AG04450 (cell line): ENCODE results near the gene KRTAP1-5. TPM values are rescaled to one million over a fixed set of nuclear protein-coding genes. Genes with fewer than 3 reads are reported as not detected.

Experiments used
- CTCF ChIA-PET: fragments of 300-600, 350-600 bp; formaldehyde crosslinking; extraction: SDS; loops from one replicate; lab custom pipeline; 2022; ENCODE audit warnings: antibody characterized with exemption, inconsistent platforms; lab: Charles Lee
- POLR2A ChIA-PET: fragments of 350-600 bp; formaldehyde crosslinking; extraction: SDS; loops from one replicate; lab custom pipeline; 2021; ENCODE audit warnings: antibody characterized with exemption, inconsistent platforms; lab: Yijun Ruan, JAX
- DNase-seq: peaks from one replicate; pipeline ENCODE4 v3.0.0-alpha.2; 2011; ENCODE audit warnings: low read depth, low spot score
- H3K27ac ChIP-seq: one replicate; pipeline ENCODE4 v1.5.1; 2012; ENCODE audit warnings: low read depth, low read length, control low read depth
- H3K27me3 ChIP-seq: one replicate; pipeline ENCODE4 v1.6.0; 2012; ENCODE audit warnings: low read length; ENCODE audit not compliant: control insufficient read depth, insufficient read depth
- H3K4me3 ChIP-seq: 2 replicates; pipeline ENCODE4 v1.5.1; 2011; ENCODE audit warnings: mild to moderate bottlenecking, low read depth, low read length, control low read depth
- H3K9me3 ChIP-seq: 2 replicates; pipeline ENCODE4 v1.5.1; 2012; ENCODE audit warnings: low read length; ENCODE audit not compliant: control insufficient read depth, insufficient read depth
- CTCF ChIP-seq: IDR thresholded peaks from 2 replicates; pipeline ENCODE4 v1.5.1; 2011; ENCODE audit warnings: low read depth, low read length, control low read depth, inconsistent platforms
- polyA plus RNA-seq: library from polyadenylated mRNA; depleted of rRNA; stranded (reverse); fragments of >200 nt; gene quantifications from 2 replicates; pipeline ENCODE4 v1.2.3, GENCODE V29; 2011

KRTAP1-5 gene
- polyA plus RNA-seq, 1 experiment = 16.9 TPM

- ChIA-PET CTCF (interaction anchor here (1.0 kb wide), 1 partner anchor 297 kb away, joined by 3 read pairs; no protein-coding TSS in a partner anchor), POLR2A (no interaction called here)
- H3K4me3 ChIP-seq = no peak overlapping the region
- H3K27me3 ChIP-seq = no peaks in the 10 kb centered on the region
- DNase-seq = no peak
- no peak for TF ChIP-seq CTCF
- no peak overlapping the region for H3K27ac ChIP-seq
- no peaks in the 10 kb centered on the region; the same call in 1 of the 2 replicates for H3K9me3 ChIP-seq
These were observed 2.3 kb downstream of the KRTAP1-5 start for GRCh38 chr17:41024697-41025096.

GRCh38 chr17:41020336-41020735 lies 6.7 kb downstream of the KRTAP1-5 start:
- ChIA-PET CTCF (no interaction called here), POLR2A (no interaction called here)
- TF ChIP-seq CTCF = no peak
- Histone ChIP-seq H3K27me3 (no peaks in the 10 kb centered on the region), H3K4me3 (no peak overlapping the region), H3K9me3 (no peaks in the 10 kb centered on the region), H3K27ac (no peak overlapping the region)
- no peak for DNase-seq

DNA sequence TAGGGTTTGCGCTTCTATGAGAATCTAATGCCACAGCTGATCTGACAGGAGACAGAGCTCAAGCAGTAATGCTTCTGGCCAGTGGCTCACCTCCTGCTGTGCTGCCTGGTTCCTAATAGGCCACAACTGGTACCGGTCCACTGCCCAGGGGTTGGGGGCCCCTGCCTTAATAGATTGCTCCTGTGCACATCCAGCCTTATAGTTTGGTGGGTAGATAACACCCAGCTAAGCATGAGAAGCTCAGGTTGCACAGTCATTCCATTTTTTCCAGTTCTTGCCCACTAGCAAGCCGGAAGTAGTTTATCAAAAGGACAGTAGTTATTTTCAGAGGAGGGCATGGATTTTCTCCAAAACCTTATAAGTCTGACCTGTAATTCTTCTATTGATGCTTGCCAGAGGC lies 7.6 kb downstream of the KRTAP1-5 start:
- H3K9me3 ChIP-seq = no peaks in the 10 kb centered on the region
- no peak for TF ChIP-seq CTCF
- no peak overlapping the region for H3K27ac ChIP-seq
- ChIA-PET CTCF (no interaction called here), POLR2A (no interaction called here)
- H3K4me3 ChIP-seq = no peak overlapping the region
- H3K27me3 ChIP-seq = no peaks in the 10 kb centered on the region
- no peak for DNase-seq

DNA sequence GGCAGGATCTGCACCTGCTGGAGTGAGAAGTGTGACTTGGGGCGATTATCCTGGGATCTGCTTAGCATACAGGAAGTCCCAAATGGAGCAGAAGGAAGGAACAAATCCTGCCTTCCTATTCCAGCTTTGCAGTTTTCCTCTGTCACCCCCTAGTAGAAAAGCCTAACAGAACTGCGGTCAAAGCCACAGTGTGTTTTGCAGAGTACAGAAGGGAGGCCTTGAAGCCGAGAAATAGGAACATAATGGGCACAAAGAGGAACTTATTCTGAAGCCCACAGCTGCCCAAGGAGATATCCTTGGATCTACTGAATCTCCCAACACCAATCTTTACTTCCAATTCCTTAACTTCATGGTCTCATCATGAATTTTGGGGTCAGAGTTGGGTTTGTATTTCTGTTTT lies 8.5 kb downstream of the KRTAP1-5 start:
- DNase-seq = no peak
- TF ChIP-seq CTCF = no peak
- Histone ChIP-seq H3K9me3 (no peaks in the 10 kb centered on the region), H3K27ac (no peak overlapping the region), H3K4me3 (no peak overlapping the region), H3K27me3 (no peaks in the 10 kb centered on the region)
- CTCF ChIA-PET = no interaction called here
- POLR2A ChIA-PET = no interaction called here

- H3K4me3 ChIP-seq = no peak overlapping the region
- no peak for DNase-seq
- CTCF ChIA-PET = no interaction called here
- no peaks in the 10 kb centered on the region for H3K9me3 ChIP-seq
- no peak overlapping the region for H3K27ac ChIP-seq
- no peak for TF ChIP-seq CTCF
- no peaks in the 10 kb centered on the region for H3K27me3 ChIP-seq
- POLR2A ChIA-PET = no interaction called here
These were observed 10.3 kb downstream of the KRTAP1-5 start for GRCh38 chr17:41016578-41017215.
